Central memory CD8-positive, alpha-beta T cell (primary cell): ENCODE results near the gene CERCAM.
"Not testable (repeated sequence)": the region's sequence is repeated elsewhere in the genome, so short reads cannot be mapped to it uniquely, and the experiment has no call there.

Experiments used
- ATAC-seq: fragments of 150-1000 bp; cut with Tn5 transposase; replicated peaks from 2 replicates; pipeline ENCODE4 v1.10.0; 2022; ENCODE audit warnings: mild to moderate bottlenecking, moderate FRiP score, moderate number of reproducible peaks; ENCODE audit not compliant: poor library complexity, severe bottlenecking; ENCODE audit errors: extremely low read depth
- DNase-seq, 2 donors: peaks; one replicate each; pipeline ENCODE4 v3.0.0; 2021; ENCODE audit warnings: low spot score in 2 of 2
- H3K27ac Mint-ChIP-seq: one replicate; pipeline ENCODE4 v1.8.0; 2022; ENCODE audit warnings: low read depth, mild to moderate bottlenecking, moderate library complexity, mixed read lengths
- H3K27me3 Mint-ChIP-seq: one replicate; pipeline ENCODE4 v1.8.0; 2022; ENCODE audit warnings: mixed read lengths
- H3K36me3 Mint-ChIP-seq: one replicate; pipeline ENCODE4 v1.8.0; 2022; ENCODE audit warnings: mild to moderate bottlenecking, moderate library complexity, mixed read lengths; ENCODE audit not compliant: insufficient read depth
- H3K4me1 Mint-ChIP-seq: one replicate; pipeline ENCODE4 v1.8.0; 2022; ENCODE audit warnings: mixed read lengths
- H3K4me3 Mint-ChIP-seq: one replicate; pipeline ENCODE4 v1.8.0; 2022; ENCODE audit warnings: mild to moderate bottlenecking, moderate library complexity, mixed read lengths
- H3K9me3 Mint-ChIP-seq: one replicate; pipeline ENCODE4 v1.8.0; 2022; ENCODE audit warnings: mixed read lengths

Gene CERCAM

DNA sequence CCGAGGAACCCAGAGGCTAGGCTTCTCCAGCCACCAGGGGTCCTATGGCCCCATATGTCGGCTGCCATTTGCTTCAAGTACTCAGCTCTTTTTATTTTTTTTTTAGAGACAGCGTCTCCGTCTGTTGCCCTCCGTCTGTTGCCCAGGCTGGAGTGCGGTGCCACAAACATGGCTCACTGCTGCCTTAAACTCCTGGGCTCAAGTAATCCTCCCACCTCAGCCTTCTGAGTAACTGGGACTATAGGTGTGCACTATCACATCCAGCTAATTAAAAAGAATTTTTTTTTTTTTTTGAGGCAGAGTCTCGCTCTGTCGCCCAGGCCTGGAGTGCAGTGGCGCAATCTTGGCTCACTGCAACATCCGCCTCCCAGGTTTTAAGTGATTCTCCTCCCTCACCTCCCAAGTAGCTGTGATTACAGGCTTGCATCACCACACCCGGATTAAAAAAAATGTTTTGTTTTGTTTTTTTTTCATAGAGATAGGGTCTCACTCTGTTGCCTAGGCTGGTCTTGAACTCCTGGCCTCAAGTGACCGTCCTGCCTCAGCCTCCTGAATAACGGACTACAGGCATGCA is 8.9 kb downstream of the CERCAM start:
- H3K27ac Mint-ChIP-seq: no peak overlapping the region
- ATAC-seq: no peak
- no peak for DNase-seq
- no peaks in the 10 kb centered on the region for H3K4me1 Mint-ChIP-seq
- H3K4me3 Mint-ChIP-seq: no peak overlapping the region
- H3K27me3 Mint-ChIP-seq: no peaks in the 10 kb centered on the region
- H3K36me3 Mint-ChIP-seq: no peaks in the 10 kb centered on the region
- no peaks in the 10 kb centered on the region for H3K9me3 Mint-ChIP-seq

DNA sequence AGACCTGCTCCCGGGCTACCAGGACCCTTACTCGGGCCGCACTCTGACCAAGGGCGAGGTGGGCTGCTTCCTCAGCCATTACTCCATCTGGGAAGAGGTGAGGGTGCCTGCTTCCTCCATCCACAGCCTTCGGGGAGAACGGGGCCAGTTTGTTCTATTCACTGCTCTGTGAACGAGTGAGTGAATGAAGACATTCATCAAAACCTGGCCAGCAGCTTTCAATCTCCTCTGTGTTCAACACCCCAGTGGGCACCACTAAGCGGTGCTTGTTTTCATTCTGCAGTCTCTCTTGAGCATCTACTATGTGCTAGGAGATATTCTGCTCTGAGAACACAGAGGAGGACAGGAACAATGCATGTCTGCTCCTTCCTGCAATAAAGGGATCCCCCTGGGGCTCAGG is 10.6 kb downstream of the CERCAM start:
- no peaks in the 10 kb centered on the region for H3K4me1 Mint-ChIP-seq

DNA sequence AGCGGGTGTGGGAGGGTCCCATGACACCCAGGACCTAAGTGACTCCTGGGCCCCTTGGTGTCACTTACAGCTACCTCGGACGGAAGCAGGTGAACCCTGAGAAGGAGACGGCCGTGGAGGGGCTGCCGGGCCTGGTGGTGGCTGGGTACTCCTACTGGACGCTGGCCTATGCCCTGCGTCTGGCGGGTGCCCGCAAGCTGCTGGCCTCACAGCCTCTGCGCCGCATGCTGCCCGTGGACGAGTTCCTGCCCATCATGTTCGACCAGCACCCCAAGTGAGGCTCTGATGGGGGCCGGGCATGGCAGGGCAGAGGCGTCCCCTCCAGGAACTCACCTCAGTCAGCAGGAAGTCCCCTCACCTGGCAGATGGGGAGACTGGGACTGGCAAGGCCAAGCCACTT is 13.7 kb downstream of the CERCAM start:
- DNase-seq (no peak), ATAC-seq (no peak)
- no peaks in the 10 kb centered on the region for H3K27me3 Mint-ChIP-seq
- H3K27ac Mint-ChIP-seq: no peak overlapping the region
- H3K4me1 Mint-ChIP-seq: peaks cover 5% of the 10 kb centered on the region
- H3K9me3 Mint-ChIP-seq: no peaks in the 10 kb centered on the region
- no peak overlapping the region for H3K4me3 Mint-ChIP-seq
- H3K36me3 Mint-ChIP-seq: no peaks in the 10 kb centered on the region

More for the DNA sequence above, 10.6 kb downstream of the CERCAM start:
- ATAC-seq (no peak), DNase-seq (no peak)
- Mint-ChIP-seq H3K9me3 (no peaks in the 10 kb centered on the region), H3K36me3 (no peaks in the 10 kb centered on the region), H3K27me3 (no peaks in the 10 kb centered on the region), H3K27ac (no peak overlapping the region), H3K4me3 (no peak overlapping the region)

DNA sequence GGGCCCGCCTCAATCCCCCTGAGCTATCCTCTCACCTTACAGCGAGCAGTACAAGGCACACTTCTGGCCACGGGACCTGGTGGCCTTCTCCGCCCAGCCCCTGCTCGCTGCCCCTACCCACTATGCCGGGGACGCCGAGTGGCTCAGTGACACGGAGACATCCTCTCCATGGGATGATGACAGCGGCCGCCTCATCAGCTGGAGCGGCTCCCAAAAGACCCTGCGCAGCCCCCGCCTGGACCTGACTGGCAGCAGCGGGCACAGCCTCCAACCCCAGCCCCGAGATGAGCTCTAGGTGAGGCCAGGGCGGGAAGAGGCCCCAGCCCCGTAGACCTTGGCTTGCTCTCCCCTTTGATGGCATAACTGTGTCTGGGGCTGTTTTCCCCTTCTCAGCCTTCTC is 15.0 kb downstream of the CERCAM start:
- Mint-ChIP-seq H3K27me3 (no peaks in the 10 kb centered on the region), H3K27ac (no peak overlapping the region), H3K36me3 (no peaks in the 10 kb centered on the region), H3K4me3 (no peak overlapping the region), H3K9me3 (no peaks in the 10 kb centered on the region), H3K4me1 (peaks cover 5% of the 10 kb centered on the region)
- DNase-seq: no peak
- no peak for ATAC-seq

DNA sequence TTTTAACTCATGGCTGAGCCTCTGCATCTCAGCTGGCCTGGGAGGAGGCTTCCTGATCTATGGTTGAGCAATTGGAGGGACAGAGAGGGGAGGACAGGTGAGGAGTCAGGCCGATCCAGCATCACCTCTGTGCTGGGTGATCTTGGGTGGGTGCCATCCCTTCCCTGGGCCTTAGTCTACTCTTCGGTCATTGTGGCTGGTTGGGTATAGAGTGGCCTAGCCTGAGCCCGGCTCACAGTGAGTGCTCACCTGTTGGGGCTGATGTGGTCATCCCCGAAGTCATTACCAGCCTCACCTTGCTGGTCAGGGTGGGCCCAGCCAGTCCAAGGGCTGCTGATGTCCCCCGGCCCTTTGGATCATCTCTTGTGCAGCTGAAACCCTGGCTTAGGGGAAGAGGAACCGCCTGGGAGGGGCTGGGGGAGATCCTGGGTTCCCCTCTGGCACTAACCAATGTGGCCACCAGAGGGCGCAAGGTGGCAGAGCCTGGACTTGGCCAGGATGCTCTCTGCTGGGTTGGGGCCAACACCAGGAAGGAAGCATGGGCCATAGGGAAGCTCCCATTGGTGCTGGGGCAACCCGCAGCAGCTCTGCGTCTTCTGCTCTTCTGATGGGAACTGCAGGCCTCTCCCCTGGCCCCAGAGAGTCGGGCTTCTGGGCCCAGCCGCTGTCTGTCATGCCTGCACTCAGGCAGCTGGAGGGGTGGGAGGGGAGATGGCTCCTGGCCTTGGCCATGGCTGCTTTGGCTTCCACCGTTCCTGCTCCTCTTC is 17.9 kb downstream of the CERCAM start:
- peaks cover 5% of the 10 kb centered on the region for H3K4me1 Mint-ChIP-seq
- ATAC-seq: peak; percentile 72
- H3K9me3 Mint-ChIP-seq: no peaks in the 10 kb centered on the region
- DNase-seq: peak; percentile 59 to 77
- no peaks in the 10 kb centered on the region for H3K36me3 Mint-ChIP-seq
- H3K27me3 Mint-ChIP-seq: no peaks in the 10 kb centered on the region
- no peak overlapping the region for H3K27ac Mint-ChIP-seq
- H3K4me3 Mint-ChIP-seq: no peak overlapping the region

DNA sequence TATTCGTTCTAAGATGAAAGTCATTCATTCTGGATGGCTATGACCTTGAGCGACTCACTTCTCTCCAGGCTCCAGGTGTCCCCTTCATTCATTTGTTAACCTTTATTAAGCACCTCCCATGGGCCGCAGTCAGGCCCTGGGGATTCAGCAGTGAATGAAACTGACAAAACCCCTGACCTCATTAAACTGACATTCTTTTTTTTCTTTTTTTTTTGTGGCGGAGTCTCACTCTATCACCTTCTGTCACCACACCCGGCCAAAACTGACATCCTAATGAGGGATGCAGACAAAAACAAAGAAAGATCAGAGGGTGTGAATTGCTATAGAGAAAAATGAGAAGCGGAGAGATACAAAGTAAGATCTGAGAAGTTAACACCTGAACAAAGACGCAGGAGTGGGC is 18.6 kb downstream of the CERCAM start:
- H3K27me3 Mint-ChIP-seq: no peaks in the 10 kb centered on the region
- no peaks in the 10 kb centered on the region for H3K36me3 Mint-ChIP-seq
- H3K4me1 Mint-ChIP-seq: peaks cover 5% of the 10 kb centered on the region
- H3K27ac Mint-ChIP-seq: no peak overlapping the region
- DNase-seq: no peak
- no peak for ATAC-seq
- no peak overlapping the region for H3K4me3 Mint-ChIP-seq
- H3K9me3 Mint-ChIP-seq: no peaks in the 10 kb centered on the region

DNA sequence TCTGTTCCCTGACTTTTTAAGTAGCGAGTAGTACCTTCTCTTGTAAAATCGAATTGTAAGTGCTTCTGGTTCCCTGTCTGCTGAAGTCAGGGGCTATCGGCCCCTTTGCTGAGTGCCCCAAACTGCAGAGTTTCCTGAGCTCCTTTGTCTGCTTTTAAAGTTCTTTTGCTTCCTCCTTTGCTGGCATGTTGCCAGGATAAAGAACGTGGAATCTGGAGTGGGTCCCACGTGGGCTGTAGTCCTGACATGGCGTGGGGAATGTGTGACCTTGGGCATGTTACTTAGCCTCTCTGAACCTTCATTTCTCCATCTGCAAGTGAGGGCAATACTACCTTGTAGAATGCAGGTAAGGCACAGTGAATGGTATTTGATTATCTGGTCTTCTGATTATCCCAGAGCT is 21.5 kb downstream of the CERCAM start:
- Mint-ChIP-seq H3K4me3 (no peak overlapping the region), H3K27ac (no peak overlapping the region)
- no peak for ATAC-seq

DNA sequence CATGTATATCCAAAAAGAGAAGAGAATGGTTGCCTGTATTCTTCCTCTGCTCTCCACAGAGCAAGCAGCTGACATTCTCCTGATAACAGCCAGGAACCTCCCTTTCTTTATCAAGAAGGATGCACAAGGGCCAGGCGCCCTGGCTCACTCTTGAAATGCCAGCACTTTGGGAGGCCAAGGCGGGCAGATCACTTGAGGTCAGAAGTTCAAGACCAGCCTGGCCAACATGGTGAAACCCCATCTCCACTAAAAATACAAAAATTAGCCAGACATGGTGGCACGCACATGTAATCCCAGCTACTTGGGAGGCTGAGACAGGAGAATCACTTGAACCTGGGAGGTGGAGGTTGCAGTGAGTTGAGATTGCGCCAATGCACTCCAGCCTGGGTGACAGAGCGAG is 25.8 kb downstream of the CERCAM start:
- DNase-seq, H3K27me3 Mint-ChIP-seq, H3K27ac Mint-ChIP-seq, H3K36me3 Mint-ChIP-seq, ATAC-seq, H3K4me3 Mint-ChIP-seq, H3K4me1 Mint-ChIP-seq, H3K9me3 Mint-ChIP-seq: not testable (repeated sequence)

More for the DNA sequence above, 21.5 kb downstream of the CERCAM start:
- no peak for DNase-seq
- Mint-ChIP-seq H3K36me3 (no peaks in the 10 kb centered on the region), H3K27me3 (no peaks in the 10 kb centered on the region), H3K4me1 (peaks cover 5% of the 10 kb centered on the region), H3K9me3 (no peaks in the 10 kb centered on the region)

DNA sequence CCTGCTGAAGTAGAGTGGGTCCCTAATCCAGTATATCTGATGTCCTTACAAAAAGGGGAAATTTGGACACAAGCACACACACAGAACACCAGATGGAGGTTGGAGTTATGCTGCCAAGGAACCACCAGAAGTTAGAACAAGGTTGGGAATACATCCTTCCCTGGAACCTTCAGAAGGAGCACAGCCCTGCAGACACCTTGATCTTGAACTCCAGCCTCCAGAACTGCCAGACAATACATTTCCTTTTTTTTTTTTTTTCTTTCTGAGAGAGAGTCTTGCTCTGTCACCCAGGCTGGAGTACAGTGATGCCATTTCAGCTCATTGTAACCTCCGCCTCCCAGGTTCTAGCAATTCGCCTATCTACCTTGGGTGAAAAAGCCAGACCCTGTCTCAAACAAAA is 28.1 kb downstream of the CERCAM start:
- ATAC-seq (no peak), DNase-seq (no peak)
- H3K27ac Mint-ChIP-seq: no peak overlapping the region
- no peaks in the 10 kb centered on the region for H3K4me1 Mint-ChIP-seq
- no peaks in the 10 kb centered on the region for H3K27me3 Mint-ChIP-seq
- no peaks in the 10 kb centered on the region for H3K36me3 Mint-ChIP-seq
- H3K4me3 Mint-ChIP-seq: no peak overlapping the region
- H3K9me3 Mint-ChIP-seq: no peaks in the 10 kb centered on the region

DNA sequence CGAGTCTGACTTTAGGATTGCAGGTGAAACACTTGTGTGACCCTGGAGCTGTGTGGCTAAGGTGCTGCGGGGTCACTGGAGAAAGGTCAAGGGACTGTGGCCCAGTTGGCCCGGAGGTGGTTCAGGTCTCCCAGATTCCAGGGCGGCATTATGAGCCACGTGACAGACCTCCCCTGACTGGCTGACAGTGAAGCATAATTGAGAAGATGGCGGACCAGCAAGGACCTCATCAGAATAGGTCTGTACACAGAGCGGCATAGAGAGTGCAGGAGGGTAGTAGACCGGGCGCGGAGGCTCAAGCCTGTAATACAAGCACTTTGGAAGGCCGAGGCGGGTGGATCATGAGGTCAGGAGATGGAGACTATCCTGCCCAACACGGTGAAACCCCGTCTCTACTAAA is 34.3 kb downstream of the CERCAM start:
- H3K27me3 Mint-ChIP-seq: no peaks in the 10 kb centered on the region
- ATAC-seq (no peak), DNase-seq (no peak)
- peak overlapping the region; percentile 92 for H3K27ac Mint-ChIP-seq
- peak overlapping the region; percentile 92 for H3K4me3 Mint-ChIP-seq
- H3K4me1 Mint-ChIP-seq: peaks cover 23% of the 10 kb centered on the region
- H3K9me3 Mint-ChIP-seq: no peaks in the 10 kb centered on the region
- H3K36me3 Mint-ChIP-seq: peaks cover 5% of the 10 kb centered on the region

DNA sequence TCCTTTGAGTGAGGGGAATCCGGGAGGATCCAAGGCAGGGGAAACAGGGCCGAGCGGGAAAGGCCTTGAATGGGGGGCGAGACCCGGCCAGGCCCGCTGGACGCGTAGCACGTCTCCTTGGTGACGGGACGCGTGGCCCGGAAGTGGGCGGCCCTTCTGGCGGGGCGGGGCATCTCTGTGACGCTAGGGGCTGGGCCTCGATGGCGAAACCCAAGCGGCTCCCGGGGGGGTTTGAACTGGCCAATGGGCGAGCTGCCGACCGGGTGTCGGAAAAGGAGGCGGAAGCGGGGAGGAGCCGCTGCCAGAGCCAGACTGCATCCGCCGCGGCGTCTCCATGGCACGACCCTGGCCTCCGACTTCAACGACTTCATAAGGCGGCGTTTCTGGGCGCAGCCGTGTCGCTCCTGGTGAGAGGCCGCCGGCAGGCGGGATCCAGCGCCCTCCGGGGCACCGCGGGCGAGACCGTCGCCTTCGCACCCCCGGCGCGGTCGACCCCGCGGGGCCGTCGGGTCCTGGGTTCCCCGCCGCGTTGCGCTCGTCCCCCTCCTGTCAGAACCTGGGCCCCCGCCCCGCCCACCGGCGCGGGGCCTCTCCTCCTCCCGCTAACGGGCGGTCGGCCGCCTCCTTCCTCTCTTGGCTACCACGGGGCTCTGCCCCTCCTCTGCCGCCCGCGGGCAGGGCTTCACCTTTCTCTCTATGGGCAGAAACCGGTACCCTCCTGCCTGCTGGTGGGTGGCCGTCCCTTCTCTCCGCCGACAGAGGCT is 35.4 kb downstream of the CERCAM start, which contains the start of gene ODF2:
TSS of gene ODF2 (plus strand) at position 158 of the 764 bp plus-strand sequence. CDS start at position 244, 86 bp downstream.
- H3K9me3 Mint-ChIP-seq: no peaks in the 10 kb centered on the region
- H3K27me3 Mint-ChIP-seq: no peaks in the 10 kb centered on the region
- peaks cover 12% of the 10 kb centered on the region for H3K36me3 Mint-ChIP-seq
- H3K27ac Mint-ChIP-seq: peak within 1 kb of the TSS; percentile 92
- peak; percentile 89 for ATAC-seq
- DNase-seq: peak; percentile 97 to 98
- H3K4me3 Mint-ChIP-seq: peak within 1 kb of the TSS; percentile 92
- H3K4me1 Mint-ChIP-seq: peaks cover 23% of the 10 kb centered on the region

DNA sequence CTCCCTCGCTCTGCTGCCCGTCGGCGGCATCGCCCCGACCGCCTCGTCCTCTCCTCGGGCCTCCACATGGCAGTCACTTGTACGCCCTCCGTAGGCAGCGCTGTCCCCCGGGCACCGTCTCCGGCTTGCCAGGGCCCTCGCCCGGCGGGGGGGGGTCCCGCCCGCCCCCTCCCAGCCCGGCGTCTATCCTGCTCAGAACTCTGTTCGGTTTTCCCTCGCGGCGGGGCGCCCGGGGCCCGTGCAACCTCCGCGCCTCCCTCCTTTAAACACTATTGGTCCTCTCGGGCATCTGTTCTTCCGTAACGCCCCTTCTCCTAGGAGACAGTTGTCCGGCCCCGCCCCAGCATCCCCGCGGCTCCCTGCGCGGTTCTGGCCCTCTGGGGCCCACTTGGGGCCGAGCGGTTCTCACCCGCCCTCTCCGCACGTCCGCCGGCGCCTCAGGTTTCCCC is 36.0 kb downstream of the CERCAM start:
- Mint-ChIP-seq H3K27me3 (no peaks in the 10 kb centered on the region), H3K4me1 (peaks cover 23% of the 10 kb centered on the region), H3K27ac (peak overlapping the region; percentile 92), H3K9me3 (no peaks in the 10 kb centered on the region), H3K36me3 (peaks cover 15% of the 10 kb centered on the region), H3K4me3 (peak overlapping the region; percentile 92)
- ATAC-seq (peak; percentile 46), DNase-seq (peak; percentile 28 to 33)
